CD4-positive, alpha-beta T cell (primary cell): ENCODE results near the gene TC2N. TPM values are rescaled to one million over a fixed set of nuclear protein-coding genes. Genes with fewer than 3 reads are reported as not detected.

Experiments
- ATAC-seq: fragments of 200-7000 bp; cut with Tn5 transposase; one replicate; pipeline ENCODE4 v1.10.0; 2022; ENCODE audit warnings: mild to moderate bottlenecking; ENCODE audit not compliant: poor library complexity
- CTCF ChIA-PET: fragments of 350-600 bp; sonication (Branson Sonifier 250); formaldehyde crosslinking; loops from one replicate; lab custom pipeline; 2021; ENCODE audit warnings: antibody characterized with exemption, inconsistent platforms; lab: Charles Lee
- POLR2A ChIA-PET: fragments of 350-600 bp; sonication (Branson Sonifier 250); formaldehyde crosslinking; loops from one replicate; lab custom pipeline; 2021; ENCODE audit warnings: antibody characterized with exemption, inconsistent platforms; lab: Charles Lee
- DNase-seq, 14 experiments: peaks; one replicate each; pipeline ENCODE4 v3.0.0-alpha.2; 2013 to 2020; ENCODE audit warnings: mixed read lengths in 2 of 14
- H3K27ac ChIP-seq, 2 donors: one replicate each; pipeline versions ENCODE4 v1.5.1 to v1.7.0; 2013; ENCODE audit warnings: low read length in 2 of 2, low read depth in 1 of 2, mild to moderate bottlenecking in 1 of 2
- H3K27me3 ChIP-seq, 2 experiments: 1 replicate in 1 of 2; 2 replicates in 1 of 2; pipeline versions ENCODE4 v1.6.1 to v1.7.0; 2013; ENCODE audit warnings: low read length in 2 of 2, control low read depth in 1 of 2, mild to moderate bottlenecking in 1 of 2, moderate library complexity in 1 of 2; ENCODE audit not compliant: insufficient read depth in 2 of 2, control insufficient read depth in 1 of 2
- H3K36me3 ChIP-seq: one replicate; pipeline ENCODE4 v1.6.1; 2013; ENCODE audit warnings: low read length, control low read depth; ENCODE audit not compliant: insufficient read depth
- H3K4me1 ChIP-seq: one replicate; pipeline ENCODE4 v1.6.1; 2013; ENCODE audit warnings: low read length, control low read depth; ENCODE audit not compliant: insufficient read depth
- H3K4me3 ChIP-seq: one replicate; pipeline ENCODE4 v1.5.1; 2013; ENCODE audit warnings: mild to moderate bottlenecking, low read length, moderate library complexity
- H3K9me3 ChIP-seq, 2 experiments: 1 replicate in 1 of 2; 2 replicates in 1 of 2; pipeline versions ENCODE4 v1.6.1 to v1.7.0; 2013; ENCODE audit warnings: low read length in 2 of 2, mild to moderate bottlenecking in 2 of 2, control low read depth in 1 of 2, moderate library complexity in 1 of 2; ENCODE audit not compliant: control insufficient read depth in 1 of 2, insufficient read depth in 1 of 2
- H3K27ac Mint-ChIP-seq: one replicate; pipeline ENCODE4 v1.8.0; 2020; ENCODE audit warnings: mixed read lengths
- H3K27me3 Mint-ChIP-seq: one replicate; pipeline ENCODE4 v1.8.0; 2021; ENCODE audit warnings: mixed read lengths
- H3K36me3 Mint-ChIP-seq: one replicate; pipeline ENCODE4 v1.8.0; 2021; ENCODE audit warnings: low read depth, mixed read lengths
- H3K4me1 Mint-ChIP-seq: one replicate; pipeline ENCODE4 v1.8.0; 2021; ENCODE audit warnings: low read depth, mixed read lengths
- H3K4me3 Mint-ChIP-seq: one replicate; pipeline ENCODE4 v1.8.0; 2020; ENCODE audit warnings: mild to moderate bottlenecking, mixed read lengths
- H3K9me3 Mint-ChIP-seq: one replicate; pipeline ENCODE4 v1.8.0; 2020; ENCODE audit warnings: mixed read lengths
- CTCF ChIP-seq: fragments of 200-600 bp; IDR thresholded peaks from one replicate; pipeline ENCODE4 v1.8.0; 2022; ENCODE audit warnings: antibody characterized with exemption, mild to moderate bottlenecking
- intact Hi-C, 2 experiments: fragments of 100-400 bp; cut with DNase I in 1 of 2; cut with micrococcal nuclease in 1 of 2; formaldehyde crosslinking; loops; one replicate each; pipeline versions ENCODE4 v1.15.1 to v1.9.0; 2023 to 2025; cut with DNase I, micrococcal nuclease
- total RNA-seq, 174 experiments: library from RNA in 2 of 174; stranded (reverse) in 2 of 174; gene quantifications; one replicate each; pipeline ENCODE4 v1.2.3 and lab custom pipeline; 2021 to 2026

The TC2N gene
- total RNA-seq, 2 experiments from 2014 or later = 129 to 138 TPM

- Histone ChIP-seq H3K27me3 (no peaks in the 10 kb centered on the region), H3K36me3 (peaks cover 85% of the 10 kb centered on the region), H3K27ac (no peak overlapping the region), H3K4me1 (no peaks in the 10 kb centered on the region), H3K4me3 (no peak overlapping the region), H3K9me3 (no peaks in the 10 kb centered on the region)
- ATAC-seq = no peak
- intact Hi-C loops = loop anchor here in 1 of 2 experiments (10.0 kb wide), 1 partner anchor 301 kb away; no protein-coding TSS in a partner anchor
- POLR2A ChIA-PET = interaction anchor here (1.0 kb wide), 2 partner anchors 48 to 86 kb away, joined by 3 read pairs; no protein-coding TSS in a partner anchor
- no peaks in the 10 kb centered on the region for H3K9me3 Mint-ChIP-seq
- peaks cover 86% of the 10 kb centered on the region for H3K36me3 Mint-ChIP-seq
- DNase-seq = no peak
- no peaks in the 10 kb centered on the region for H3K27me3 Mint-ChIP-seq
- peak overlapping the region; percentile 8 for H3K27ac Mint-ChIP-seq
- no peak overlapping the region for H3K4me3 Mint-ChIP-seq
- no peak for TF ChIP-seq CTCF
- CTCF ChIA-PET = interaction anchor here (1.6 to 2.3 kb wide), 2 partner anchors 9 to 125 kb away, joined by 3 to 9 read pairs; no protein-coding TSS in a partner anchor
- peaks cover 6% of the 10 kb centered on the region for H3K4me1 Mint-ChIP-seq
Observed at GRCh38 chr14:91786188-91786587, 81.1 kb downstream of the TC2N start.

GRCh38 chr14:91780452-91780851, 86.9 kb downstream of the TC2N start:
- POLR2A ChIA-PET = interaction anchor here (0.8 kb wide), 1 partner anchor 10 kb away, joined by 3 read pairs; no protein-coding TSS in a partner anchor
- Histone ChIP-seq H3K9me3 (no peaks in the 10 kb centered on the region), H3K4me3 (no peak overlapping the region), H3K27ac (no peak overlapping the region), H3K27me3 (no peaks in the 10 kb centered on the region), H3K36me3 (peaks cover 71% of the 10 kb centered on the region), H3K4me1 (no peaks in the 10 kb centered on the region)
- H3K4me1 Mint-ChIP-seq = no peaks in the 10 kb centered on the region
- H3K36me3 Mint-ChIP-seq = peaks cover 72% of the 10 kb centered on the region
- no peaks in the 10 kb centered on the region for H3K27me3 Mint-ChIP-seq
- CTCF ChIA-PET = interaction anchor here (1.4 kb wide), 1 partner anchor 131 kb away, joined by 3 read pairs; no protein-coding TSS in a partner anchor
- DNase-seq (no peak), ATAC-seq (no peak)
- H3K9me3 Mint-ChIP-seq = no peaks in the 10 kb centered on the region
- no peak for TF ChIP-seq CTCF
- no peak overlapping the region for H3K4me3 Mint-ChIP-seq
- no peak overlapping the region for H3K27ac Mint-ChIP-seq
- intact Hi-C loops = loop anchor here in 1 of 2 experiments (10.0 kb wide), 1 partner anchor 296 kb away; no protein-coding TSS in a partner anchor

GRCh38 chr14:91778217-91778616, 89.1 kb downstream of the TC2N start:
- H3K9me3 Mint-ChIP-seq = no peaks in the 10 kb centered on the region
- peak overlapping the region; percentile 8 for H3K27ac Mint-ChIP-seq
- POLR2A ChIA-PET = no interaction called here
- no peak overlapping the region for H3K27ac ChIP-seq
- no peaks in the 10 kb centered on the region for H3K4me1 ChIP-seq
- no peak overlapping the region for H3K4me3 Mint-ChIP-seq
- intact Hi-C loops = no loop called here
- H3K4me1 Mint-ChIP-seq = peaks cover 18% of the 10 kb centered on the region
- no peaks in the 10 kb centered on the region for H3K9me3 ChIP-seq
- ATAC-seq = no peak
- no peaks in the 10 kb centered on the region for H3K27me3 ChIP-seq
- CTCF ChIA-PET = interaction anchor here (0.6 kb wide), 1 partner anchor 64 kb away, joined by 4 read pairs; no protein-coding TSS in a partner anchor
- H3K27me3 Mint-ChIP-seq = no peaks in the 10 kb centered on the region
- peaks cover 53% of the 10 kb centered on the region for H3K36me3 ChIP-seq
- DNase-seq = no peak
- no peak overlapping the region for H3K4me3 ChIP-seq
- peaks cover 52% of the 10 kb centered on the region for H3K36me3 Mint-ChIP-seq
- no peak for TF ChIP-seq CTCF
